ENCODE results near the gene PROM1.

The PROM1 gene

GRCh38 chr4:16083241-16084191, at the start of gene PROM1:
PROM1 (minus strand) TSS chr4:16084023; CDS start chr4:16075906, 8,117 bp downstream.
- in situ Hi-C loops (cut with HindIII; ENCODE audit: low pct_unique_long_range_greater_than_20kb, low sequenced_read_pairs) = no loop called here
- no peak for DNase-seq (ENCODE audit: low read depth in 1 of 2, low spot score in 1 of 2)
- TF ChIP-seq JUND (IDR thresholded peaks at IDR 0.05; ENCODE audit: low read depth) = no peak

GRCh38 chr4:16133406-16133805, 49.6 kb upstream of the PROM1 start:
- DNase-seq (ENCODE audit: low read depth in 1 of 2, low spot score in 1 of 2) = no peak
- in situ Hi-C loops (cut with HindIII; ENCODE audit: low pct_unique_long_range_greater_than_20kb, low sequenced_read_pairs) = no loop called here
- TF ChIP-seq JUND (IDR thresholded peaks at IDR 0.05; ENCODE audit: low read depth) = no peak

GRCh38 chr4:16131293-16131692, 47.5 kb upstream of the PROM1 start:
- in situ Hi-C loops (cut with HindIII; ENCODE audit: low pct_unique_long_range_greater_than_20kb, low sequenced_read_pairs) = no loop called here
- no peak for TF ChIP-seq JUND (IDR thresholded peaks at IDR 0.05; ENCODE audit: low read depth)

GRCh38 chr4:16129336-16129735, 45.5 kb upstream of the PROM1 start:
- no peak for DNase-seq (ENCODE audit: low read depth in 1 of 2, low spot score in 1 of 2)
- in situ Hi-C loops (cut with HindIII; ENCODE audit: low pct_unique_long_range_greater_than_20kb, low sequenced_read_pairs) = no loop called here
- TF ChIP-seq JUND (IDR thresholded peaks at IDR 0.05; ENCODE audit: low read depth) = no peak

More at GRCh38 chr4:16131293-16131692, 47.5 kb upstream of the PROM1 start:
- no peak for DNase-seq (ENCODE audit: low read depth in 1 of 2, low spot score in 1 of 2)

- TF ChIP-seq JUND (IDR thresholded peaks at IDR 0.05; ENCODE audit: low read depth) = no peak
- in situ Hi-C loops (cut with HindIII; ENCODE audit: low pct_unique_long_range_greater_than_20kb, low sequenced_read_pairs) = no loop called here
- DNase-seq (ENCODE audit: low read depth in 1 of 2, low spot score in 1 of 2) = no peak
These were observed 42.9 kb upstream of the PROM1 start for GRCh38 chr4:16126714-16127113.

GRCh38 chr4:16125571-16126445, 42.0 kb upstream of the PROM1 start:
- in situ Hi-C loops (cut with HindIII; ENCODE audit: low pct_unique_long_range_greater_than_20kb, low sequenced_read_pairs) = no loop called here
- TF ChIP-seq JUND (IDR thresholded peaks at IDR 0.05; ENCODE audit: low read depth) = no peak
- DNase-seq (ENCODE audit: low read depth in 1 of 2, low spot score in 1 of 2) = peak in 1 of 2 experiments; percentile 57

- TF ChIP-seq JUND (IDR thresholded peaks at IDR 0.05; ENCODE audit: low read depth) = no peak
- DNase-seq (ENCODE audit: low read depth in 1 of 2, low spot score in 1 of 2) = no peak
- in situ Hi-C loops (cut with HindIII; ENCODE audit: low pct_unique_long_range_greater_than_20kb, low sequenced_read_pairs) = no loop called here
These were observed 40.4 kb upstream of the PROM1 start for GRCh38 chr4:16124232-16124631.

- DNase-seq (ENCODE audit: low read depth in 1 of 2, low spot score in 1 of 2) = peak in 1 of 2 experiments; percentile 24
- no peak for TF ChIP-seq JUND (IDR thresholded peaks at IDR 0.05; ENCODE audit: low read depth)
- in situ Hi-C loops (cut with HindIII; ENCODE audit: low pct_unique_long_range_greater_than_20kb, low sequenced_read_pairs) = no loop called here
These were observed 39.7 kb upstream of the PROM1 start for GRCh38 chr4:16123356-16124084.

GRCh38 chr4:16122784-16123183, 39.0 kb upstream of the PROM1 start:
- DNase-seq (ENCODE audit: low read depth in 1 of 2, low spot score in 1 of 2) = no peak
- no peak for TF ChIP-seq JUND (IDR thresholded peaks at IDR 0.05; ENCODE audit: low read depth)
- in situ Hi-C loops (cut with HindIII; ENCODE audit: low pct_unique_long_range_greater_than_20kb, low sequenced_read_pairs) = no loop called here

GRCh38 chr4:16122308-16122711, 38.5 kb upstream of the PROM1 start:
- in situ Hi-C loops (cut with HindIII; ENCODE audit: low pct_unique_long_range_greater_than_20kb, low sequenced_read_pairs) = no loop called here
- no peak for TF ChIP-seq JUND (IDR thresholded peaks at IDR 0.05; ENCODE audit: low read depth)
- no peak for DNase-seq (ENCODE audit: low read depth in 1 of 2, low spot score in 1 of 2)

GRCh38 chr4:16120720-16121119, 36.9 kb upstream of the PROM1 start:
- in situ Hi-C loops (cut with HindIII; ENCODE audit: low pct_unique_long_range_greater_than_20kb, low sequenced_read_pairs) = no loop called here
- no peak for TF ChIP-seq JUND (IDR thresholded peaks at IDR 0.05; ENCODE audit: low read depth)
- DNase-seq (ENCODE audit: low read depth in 1 of 2, low spot score in 1 of 2) = no peak

GRCh38 chr4:16119981-16120380, 36.2 kb upstream of the PROM1 start:
- DNase-seq (ENCODE audit: low read depth in 1 of 2, low spot score in 1 of 2) = no peak
- in situ Hi-C loops (cut with HindIII; ENCODE audit: low pct_unique_long_range_greater_than_20kb, low sequenced_read_pairs) = no loop called here
- TF ChIP-seq JUND (IDR thresholded peaks at IDR 0.05; ENCODE audit: low read depth) = no peak
